NCI-H1092 treated with DMSO at 0.1 percent for 48 hours (cell line): ENCODE data around the gene AMT.
A peak's percentile ranks its signal among the peaks of the same experiment; 100 is the strongest.
"Not testable (repeated sequence)": the region's sequence is repeated elsewhere in the genome, so short reads cannot be mapped to it uniquely, and the experiment has no call there.

Experiments
- DNase-seq: peaks from one replicate; lab custom pipeline; 2025; lab: John Stamatoyannopoulos, UW

The AMT gene

DNA sequence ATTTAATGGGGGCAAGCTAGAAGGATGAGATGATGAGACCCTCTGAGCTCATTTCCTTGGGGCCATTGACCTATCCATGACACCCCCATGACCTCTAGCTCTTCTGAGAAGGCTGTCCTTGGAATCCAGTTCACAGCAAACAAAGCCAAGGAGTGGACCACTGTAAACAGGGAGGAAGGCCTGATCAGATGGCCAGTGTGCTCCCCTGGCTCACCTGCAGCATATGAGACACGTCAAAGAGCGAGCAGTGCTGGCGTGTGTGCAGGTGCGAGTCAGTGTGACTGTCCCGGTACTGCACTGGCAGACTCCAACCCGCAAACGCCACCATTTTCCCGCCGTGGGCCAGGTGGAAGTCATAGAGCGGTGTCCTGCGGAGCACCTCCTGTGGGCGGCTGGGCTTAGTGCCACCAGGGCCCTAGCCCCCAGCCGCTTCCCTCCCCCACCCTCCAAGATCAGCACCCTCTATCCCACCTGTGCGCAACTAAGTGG lies 339 bp downstream of the AMT start:
- DNase-seq = no peak

DNA sequence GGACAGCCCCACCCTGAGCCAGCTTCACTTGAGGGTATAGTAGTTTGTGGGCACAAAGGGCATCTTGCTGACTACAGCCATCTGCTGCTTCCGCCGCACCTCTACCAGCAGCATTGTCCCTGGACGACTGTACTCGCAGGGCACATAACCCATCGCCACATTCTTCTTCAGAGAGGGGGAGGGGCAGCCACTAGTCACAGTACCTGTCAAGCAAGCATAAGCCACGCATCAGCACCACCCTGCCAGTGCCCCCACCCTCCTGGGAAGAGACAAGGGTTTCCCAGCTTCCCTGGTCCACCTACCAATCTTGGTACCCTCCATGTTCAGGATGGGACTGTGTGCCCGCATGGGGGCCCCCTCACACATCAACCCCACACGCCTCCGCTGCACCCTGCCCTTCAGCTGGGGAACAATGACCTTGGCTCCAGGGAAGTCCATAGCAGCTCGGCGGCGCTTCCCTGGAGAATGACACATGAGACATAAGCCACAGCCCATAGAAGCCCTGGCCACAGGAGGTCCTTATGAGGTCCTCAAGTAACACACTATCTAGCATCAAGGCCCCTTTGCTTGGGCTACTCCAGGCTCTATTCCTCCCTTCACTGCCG lies 4.7 kb downstream of the AMT start:
- DNase-seq = no peak

DNA sequence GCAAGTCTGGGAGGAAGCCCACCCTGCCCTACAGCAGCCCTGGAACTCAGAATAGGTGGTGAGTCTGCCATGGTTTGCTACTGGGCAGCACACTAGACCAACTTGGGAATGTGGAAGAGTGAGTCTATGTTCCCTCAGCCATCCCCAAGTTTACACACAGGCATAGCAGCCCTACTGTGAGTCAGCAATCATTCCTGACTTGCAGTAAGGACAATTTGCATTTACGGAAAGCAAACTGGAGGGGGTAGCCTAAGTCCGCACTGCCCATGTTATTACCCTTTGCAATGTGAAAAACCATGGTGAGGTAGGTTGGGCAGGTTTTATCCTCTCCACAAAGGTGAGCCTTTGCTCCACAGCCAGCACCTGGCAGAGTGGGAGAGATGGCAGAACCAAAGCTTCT lies 5.4 kb downstream of the AMT start:
- no peak for DNase-seq

DNA sequence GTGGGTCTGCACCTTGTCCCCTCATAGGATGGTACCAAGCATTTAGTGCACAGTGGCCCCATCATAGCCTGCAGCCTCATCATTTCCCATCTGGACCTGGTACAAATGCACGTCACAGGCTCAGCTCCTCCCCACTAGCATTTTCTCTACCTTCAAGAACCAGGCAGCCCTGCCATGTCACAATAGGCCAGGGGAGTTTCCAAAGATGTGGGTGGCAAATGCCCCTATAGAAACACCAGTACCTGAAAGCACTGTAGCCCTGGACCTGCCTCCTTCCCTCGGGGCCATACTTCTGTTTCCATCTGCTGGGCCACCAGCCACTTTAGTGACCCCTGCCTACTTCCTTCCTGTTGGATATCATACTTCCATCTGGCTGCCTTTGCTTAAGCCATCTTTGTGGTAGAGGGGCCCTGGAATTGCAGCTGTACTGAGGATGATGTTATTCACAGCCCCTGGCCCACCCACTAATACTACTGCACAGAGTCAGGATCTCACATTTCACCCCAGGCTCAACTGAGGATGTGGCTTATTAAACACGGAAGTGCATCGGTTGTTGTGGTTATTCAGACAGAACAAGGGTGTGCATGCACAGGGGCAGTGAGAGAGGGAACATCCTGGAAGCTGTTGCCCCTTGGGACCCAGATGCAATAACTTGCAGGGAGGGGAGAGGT lies 6.2 kb downstream of the AMT start:
- DNase-seq = no peak

DNA sequence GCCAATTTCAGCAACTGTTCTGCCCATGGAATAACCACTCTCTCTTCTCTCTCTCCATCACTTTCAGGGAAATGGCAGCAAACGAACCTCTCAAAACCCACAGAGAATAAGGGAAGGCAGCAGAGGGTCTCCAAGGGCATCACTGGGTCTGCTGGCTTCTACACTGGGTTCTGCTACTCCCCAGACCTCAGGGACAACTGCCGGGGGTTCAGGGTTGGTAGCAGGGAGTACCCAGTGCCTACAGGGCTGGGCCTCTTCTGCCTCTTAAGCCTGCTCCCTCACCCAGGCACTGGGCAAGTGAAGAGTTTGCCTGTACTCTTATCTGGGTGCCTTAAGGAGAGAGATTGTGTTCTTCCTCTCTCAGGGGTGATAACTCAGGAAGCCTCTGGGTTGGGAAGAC lies 7.5 kb downstream of the AMT start:
- no peak for DNase-seq

DNA sequence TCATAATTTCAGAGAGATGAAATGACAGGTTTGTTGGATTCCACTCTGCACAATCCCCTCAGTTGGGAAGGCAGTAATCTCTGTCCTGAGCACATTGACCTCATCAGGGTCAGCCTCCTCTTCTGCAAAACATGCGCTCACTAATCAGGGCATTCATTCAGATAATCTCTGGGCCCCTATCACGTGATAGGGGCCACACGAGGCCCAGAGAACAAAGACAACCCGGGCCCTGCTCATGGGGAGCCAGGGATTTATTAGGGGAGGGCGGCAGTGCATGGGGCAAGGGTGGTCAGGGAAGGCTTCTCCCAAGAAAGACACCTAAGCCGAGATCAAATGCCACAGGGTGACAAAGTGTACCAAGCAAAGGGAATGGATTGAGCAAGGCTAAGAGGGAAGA lies 8.9 kb downstream of the AMT start:
- DNase-seq = no peak

DNA sequence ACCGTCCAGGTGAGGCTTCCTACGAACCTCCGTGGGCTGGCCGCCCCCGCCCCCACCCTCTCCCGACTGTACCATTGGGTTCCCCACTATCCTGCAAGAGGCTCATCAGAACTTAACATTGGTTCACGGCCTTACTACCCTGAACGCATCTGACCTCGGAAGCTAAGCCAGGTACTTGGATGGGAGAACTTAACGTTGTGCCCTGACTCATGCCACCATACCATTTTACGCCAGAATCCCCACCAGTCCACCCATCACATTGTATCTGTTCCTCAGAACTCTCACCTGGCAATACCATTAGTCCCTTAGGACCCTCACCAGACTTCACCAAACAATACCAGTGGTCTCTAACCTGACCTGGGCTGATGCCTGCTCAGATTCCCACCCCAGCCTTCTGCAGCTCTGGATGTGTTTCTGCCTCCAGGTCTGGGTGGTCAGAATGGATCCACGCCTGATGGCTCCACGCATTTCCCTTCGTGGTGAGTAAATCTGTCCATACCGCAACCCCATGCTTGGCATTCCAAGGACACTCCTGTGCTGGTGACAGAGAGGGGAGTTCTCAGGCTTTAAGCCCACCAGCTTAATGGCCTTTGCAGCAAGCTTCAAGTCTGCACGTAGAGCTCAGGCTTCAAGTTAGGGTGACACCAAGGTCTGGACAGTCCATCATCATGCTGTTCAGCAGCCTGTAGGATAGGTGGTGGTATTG lies 9.5 kb downstream of the AMT start:
- no peak for DNase-seq

DNA sequence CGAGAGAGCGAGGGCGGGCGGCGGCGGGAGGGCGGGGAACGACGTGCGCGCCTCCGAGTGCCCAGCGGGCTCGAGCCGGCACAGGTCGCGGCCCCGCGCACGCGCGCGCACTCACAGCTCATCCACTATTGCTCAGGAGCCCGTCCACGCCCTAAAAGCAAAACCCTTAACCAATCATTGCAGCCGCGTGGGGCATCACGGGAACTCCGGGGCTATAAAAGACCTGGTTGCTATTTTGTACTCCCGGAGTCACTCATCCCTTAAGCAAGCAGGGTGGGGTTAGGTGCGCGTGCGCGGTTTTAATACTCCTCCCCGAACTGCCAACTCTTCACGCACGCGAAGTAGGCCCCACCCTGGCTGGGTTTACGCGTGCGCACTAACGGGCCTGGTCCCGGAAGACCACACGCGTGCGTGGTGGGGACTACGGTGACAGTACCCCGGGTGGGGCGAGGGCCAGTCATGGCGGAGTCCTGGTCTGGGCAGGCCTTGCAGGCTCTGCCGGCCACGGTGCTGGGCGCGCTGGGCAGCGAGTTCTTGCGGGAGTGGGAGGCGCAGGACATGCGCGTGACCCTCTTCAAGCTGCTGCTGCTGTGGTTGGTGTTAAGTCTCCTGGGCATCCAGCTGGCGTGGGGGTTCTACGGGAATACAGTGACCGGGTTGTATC lies 10.2 kb downstream of the AMT start, which contains the start of the genes RHOA and TCTA:
Gene RHOA, minus strand, starts transcription at position 9 of the 664 bp plus-strand sequence. CDS start 36,387 bp downstream, outside the sequence.
Gene TCTA, plus strand, starts transcription at position 456 of the 664 bp plus-strand sequence. Its CDS starts 4 bp downstream, at position 460.
- DNase-seq = peak; percentile 98

DNA sequence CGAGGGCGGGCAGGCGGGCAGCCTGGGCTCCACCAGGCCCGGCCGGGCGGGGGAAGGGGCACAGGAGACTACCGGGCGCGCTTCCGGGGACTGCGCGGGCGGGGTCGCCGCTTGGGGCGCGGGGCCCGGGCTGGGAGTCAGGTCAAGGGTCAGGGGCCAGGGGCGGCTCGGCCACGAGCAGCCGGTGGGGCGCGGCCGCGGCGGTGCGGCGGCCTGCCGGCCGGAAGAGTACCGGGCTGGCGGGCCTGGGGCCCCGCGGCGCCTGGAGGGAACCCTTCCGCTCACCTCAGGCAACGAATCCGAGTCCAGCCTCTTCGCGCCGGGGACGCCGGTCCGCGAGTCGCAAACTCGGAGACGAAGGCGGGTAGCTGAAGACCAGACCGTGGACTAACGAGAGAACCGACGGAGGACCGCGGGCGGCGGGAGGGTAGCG lies 10.7 kb downstream of the AMT start:
- DNase-seq = no peak

DNA sequence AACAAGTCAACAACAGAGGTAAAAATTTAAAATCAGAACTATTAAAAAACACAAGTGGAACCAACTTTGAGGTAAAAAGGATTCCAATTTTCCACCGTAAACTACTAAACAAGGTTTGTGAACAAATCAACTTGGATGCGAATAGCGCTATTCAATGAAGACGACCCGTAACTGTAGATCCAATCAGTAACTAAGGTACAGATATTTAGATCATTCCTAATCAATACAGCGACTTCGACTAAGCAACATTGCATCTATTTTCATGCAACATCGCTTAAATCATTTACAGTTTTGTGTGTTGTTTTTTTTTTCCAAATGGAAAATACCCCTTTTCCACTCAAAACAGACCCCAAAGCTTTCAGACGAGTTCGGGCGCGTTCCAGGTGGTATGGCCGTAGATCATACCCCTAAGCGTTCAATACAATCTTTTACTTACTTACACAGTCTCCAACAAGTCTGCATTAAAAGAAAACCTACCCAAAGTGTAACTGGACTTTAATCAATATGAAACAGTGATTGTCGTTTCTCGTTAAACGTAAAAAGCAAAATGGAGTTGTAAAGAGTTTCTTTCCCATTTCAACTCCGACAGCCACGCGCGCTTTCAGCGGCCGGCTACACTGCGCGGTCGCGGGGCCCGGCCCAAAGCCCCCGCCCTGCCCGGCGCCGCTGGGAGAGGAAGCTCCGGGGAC lies 11.3 kb downstream of the AMT start:
- no peak for DNase-seq

DNA sequence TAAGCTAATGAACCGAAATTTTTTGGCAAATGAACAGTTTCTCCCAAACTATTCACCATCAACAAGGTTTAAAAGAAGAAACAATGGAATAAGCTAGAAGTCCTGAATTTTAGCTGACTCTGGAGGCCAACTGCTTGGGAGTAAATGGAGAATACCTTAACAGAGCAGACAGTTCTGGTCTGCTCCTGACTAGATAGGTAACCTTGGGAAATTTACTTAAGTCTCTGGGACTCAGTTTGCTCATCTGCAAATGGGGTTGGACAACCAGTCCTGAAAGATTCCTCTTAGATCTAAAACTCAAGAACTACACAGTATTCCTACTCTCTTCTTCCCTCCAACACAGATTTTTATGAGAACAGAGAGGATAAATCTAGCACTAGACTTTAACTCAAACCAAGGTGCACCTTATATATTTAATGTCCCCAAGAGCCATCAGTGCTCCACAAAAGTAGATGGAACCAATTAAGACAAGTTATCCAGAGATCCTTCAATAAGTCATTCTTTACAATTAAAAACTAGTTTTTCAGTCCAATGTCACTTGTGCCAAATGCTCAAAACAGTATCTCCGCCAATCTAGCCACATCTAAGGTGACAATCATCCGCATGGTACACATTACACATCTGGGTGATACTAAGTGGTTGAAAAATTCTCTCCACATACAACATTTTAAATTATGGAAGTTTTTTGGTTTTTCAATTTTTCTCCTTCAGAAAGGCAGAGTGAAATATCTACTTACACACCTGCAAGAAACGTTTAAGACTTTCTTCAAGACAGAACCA lies 12.0 kb downstream of the AMT start:
- DNase-seq = no peak

DNA sequence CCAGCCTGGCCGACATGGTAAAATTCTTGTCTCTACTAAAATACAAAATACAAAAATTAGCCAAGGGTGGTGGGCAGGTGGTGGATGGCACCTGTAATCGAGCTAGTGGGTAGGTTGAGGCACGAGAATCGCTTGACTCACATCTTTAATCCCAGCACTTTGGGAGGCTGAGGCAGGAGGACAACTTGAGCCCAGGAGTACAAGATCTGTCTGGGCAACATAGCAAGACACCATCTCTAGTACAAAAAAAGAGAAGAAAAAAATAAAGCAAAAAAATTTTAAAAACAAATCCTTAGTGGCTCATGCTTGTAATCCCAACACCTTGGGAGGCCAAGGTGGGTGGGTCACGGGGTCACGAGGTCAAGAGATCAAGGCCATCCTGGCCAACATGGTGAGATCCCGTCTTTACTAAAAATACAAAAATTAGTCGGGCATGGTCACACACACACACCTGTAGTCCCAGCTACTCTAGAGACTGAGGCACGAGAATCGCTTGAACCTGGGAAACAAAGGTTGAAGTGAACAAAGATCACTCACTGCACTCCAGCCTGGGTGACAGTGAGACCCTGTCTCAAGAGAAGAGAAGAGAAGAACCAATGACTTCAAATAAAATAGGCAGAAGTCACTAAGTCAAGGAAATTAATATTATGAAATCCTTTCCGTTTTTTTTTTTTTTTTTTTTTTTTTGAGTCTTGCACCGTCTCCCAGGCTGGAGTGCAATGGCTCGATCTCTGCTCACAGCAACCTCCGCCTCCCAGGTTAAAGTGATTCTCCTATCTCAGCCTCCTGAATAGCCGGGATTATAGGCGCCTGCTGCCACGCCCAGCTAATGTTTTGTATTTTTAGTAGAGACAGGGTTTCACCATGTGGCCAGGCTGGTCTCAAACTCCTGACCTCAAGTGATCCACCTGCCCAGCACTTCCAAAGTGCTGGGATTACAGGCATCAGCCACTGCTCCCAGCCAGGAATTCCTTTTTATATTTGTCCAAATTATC lies 15.4 kb downstream of the AMT start:
- no peak for DNase-seq

DNA sequence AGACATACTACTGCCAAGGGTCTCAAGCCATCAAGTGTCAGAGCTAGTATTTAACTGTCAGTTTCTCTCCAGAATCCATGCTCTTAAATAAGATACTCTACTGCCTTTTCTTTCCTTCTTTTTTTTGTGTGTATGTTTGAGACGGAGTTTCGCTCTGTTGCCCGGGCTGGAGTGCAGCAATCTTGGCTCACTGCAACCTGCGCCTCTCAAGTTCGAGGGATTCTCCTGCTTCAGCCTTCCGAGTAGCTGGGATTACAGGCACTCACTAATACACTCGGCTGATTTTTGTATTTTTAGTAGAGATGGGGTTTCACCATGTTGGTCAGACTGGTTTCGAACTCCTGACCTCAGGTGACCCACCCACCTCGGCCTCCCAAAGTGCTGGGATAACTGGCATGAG lies 16.7 kb downstream of the AMT start:
- DNase-seq = not testable (repeated sequence)

DNA sequence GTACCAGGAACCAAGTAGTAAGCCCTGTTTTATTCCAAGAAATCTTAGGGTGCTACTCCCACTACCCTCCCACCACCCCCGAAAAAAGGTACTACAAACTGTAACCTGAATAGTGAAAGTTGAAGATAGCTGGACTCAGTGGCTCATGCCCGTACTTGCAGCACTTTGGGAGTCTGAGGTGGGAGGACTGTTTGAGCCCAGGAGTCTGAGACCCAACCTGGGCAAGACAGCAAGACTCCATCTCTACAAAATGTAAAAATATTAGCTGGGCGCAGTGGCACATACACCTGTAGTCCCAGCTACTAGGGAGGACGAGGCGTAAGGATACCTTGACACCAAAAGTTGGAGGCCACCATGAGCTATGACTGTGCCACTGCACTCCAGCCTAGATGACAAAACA lies 18.4 kb downstream of the AMT start:
- no peak for DNase-seq

DNA sequence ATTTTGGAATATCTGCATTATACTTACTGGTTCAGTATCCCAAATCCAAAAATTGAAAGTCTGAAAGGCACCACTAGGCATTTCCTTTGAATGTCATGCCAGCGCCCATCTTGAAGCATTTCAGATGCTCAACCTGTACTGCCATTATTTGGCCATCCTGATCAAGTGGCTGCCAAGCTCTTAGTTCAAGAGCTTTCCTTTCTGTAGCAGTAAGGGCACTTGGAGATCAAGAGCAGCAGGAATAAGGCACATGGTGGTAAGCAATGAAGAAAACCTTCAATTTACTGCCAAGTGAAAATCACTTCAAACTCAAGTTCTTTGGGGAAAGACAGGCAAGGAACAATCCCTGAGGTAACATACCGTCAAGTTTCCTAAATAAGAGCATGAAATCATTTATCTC lies 20.5 kb downstream of the AMT start:
- DNase-seq = no peak

DNA sequence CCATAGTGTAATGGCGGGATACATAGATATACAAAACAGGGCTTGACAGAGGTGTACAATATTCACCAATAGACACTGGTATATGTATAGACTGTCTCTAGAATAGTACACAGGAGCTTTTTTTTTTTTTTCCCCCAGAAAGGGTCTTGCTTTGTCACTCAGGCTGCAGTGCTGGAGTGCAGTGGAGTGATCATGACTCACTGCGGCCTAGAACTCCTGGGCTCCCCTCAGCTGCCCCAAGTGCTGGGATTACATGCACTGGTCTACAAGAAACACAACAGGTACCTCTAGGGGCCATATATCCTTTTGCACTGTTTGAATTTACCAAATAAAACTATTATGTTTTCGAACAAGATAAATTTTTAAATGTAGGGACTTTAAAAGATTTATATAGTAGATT lies 22.8 kb downstream of the AMT start:
- DNase-seq = no peak

DNA sequence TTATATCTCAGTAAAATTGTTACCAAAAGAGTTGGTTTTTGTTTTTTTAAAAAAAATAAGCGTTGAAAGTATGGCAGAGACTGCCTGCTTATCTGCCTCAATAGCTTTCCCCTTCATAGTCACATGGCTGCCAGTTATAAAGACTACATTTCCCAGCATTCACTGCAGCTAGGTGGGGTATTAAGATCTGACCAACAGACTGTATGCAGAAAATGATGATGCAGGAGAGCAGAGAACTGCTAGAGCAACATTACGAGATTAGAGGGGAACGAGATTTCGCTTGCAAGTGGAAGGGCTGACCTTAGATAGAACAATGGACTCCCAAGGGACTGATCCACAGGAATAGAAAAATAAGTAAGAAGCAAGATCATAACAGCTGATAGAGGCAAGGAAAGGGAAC lies 24.8 kb downstream of the AMT start:
- no peak for DNase-seq

DNA sequence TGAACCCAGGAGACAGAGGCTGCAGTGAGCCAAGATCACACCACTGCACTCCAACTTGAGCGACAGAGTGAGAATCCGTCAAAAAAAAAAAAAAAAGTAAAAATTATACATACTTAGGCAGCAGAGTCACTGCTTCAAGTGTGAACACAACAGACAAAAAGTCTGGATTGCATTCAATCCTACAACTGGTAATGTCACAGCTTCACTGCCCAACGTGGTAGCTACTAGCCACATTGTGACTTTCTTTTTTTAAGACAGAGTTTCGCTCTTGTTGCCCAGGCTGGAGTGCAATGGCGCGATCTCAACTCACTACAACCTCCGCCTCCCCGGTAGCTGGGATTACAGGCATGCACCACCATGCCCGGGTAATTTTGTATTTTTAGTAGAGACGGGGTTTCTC lies 31.0 kb downstream of the AMT start:
- not testable (repeated sequence) for DNase-seq

DNA sequence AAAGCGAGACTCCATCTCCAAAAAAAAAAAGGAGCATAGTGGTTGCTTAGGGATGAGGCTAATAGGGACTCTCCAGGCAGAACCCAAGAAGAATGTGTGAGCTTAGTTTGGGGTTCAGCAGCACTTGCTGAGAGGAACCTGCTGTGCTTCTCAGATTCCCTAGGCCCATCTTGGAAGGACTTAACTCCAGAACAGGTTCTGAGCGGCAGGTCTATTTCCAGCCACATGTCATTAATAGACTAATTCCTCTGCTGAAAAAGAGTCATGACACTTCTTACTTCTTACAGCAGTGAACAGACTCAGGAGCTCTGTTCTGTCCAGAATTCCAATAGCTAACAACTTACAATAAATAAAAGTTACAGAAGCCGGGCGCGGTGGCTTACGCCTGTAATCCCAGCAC lies 33.0 kb downstream of the AMT start:
- DNase-seq = no peak

DNA sequence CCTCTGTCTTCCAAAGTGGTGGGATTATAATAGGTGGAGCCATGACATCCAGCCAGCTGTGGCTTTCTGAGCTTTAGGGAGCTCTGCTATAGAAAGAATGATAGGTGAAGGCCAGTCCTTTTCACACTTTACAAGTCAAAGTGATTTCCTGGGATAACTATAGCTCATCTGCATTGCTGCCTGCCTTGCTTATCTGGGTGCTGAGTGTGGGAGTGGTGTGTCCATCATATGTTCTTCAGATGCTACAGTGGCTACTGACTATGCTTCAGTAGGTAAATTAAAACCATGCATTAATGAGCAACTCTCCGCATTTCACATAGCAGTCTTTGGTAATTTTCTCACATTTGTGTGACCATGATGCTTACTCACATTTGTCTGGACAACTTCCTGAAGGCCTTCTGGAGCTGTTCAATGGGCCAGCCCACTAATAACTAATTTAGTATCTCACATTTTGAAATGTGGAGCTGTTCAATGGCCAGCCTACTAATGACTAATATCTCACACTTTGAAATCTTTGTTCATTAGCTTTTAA lies 33.9 kb downstream of the AMT start:
- no peak for DNase-seq
